GM12874 (cell line): ENCODE measurements around the gene AK3.

Experiments
- CTCF ChIP-seq: IDR thresholded peaks from 2 replicates; pipeline ENCODE4 v1.5.1; 2011; ENCODE audit warnings: low read depth, mild to moderate bottlenecking, control low read depth, low read length, moderate library complexity; ENCODE audit not compliant: insufficient read depth

Gene AK3

GRCh38 chr9:4727593-4727992 lies 13.4 kb downstream of the AK3 start:
- no peak for TF ChIP-seq CTCF

GRCh38 chr9:4725706-4726442 lies 15.1 kb downstream of the AK3 start:
- TF ChIP-seq CTCF = no peak

- no peak for TF ChIP-seq CTCF
Observed at GRCh38 chr9:4721736-4722135, 19.3 kb downstream of the AK3 start.

GRCh38 chr9:4718911-4719310 lies 22.1 kb downstream of the AK3 start:
- no peak for TF ChIP-seq CTCF

GRCh38 chr9:4717815-4718214 lies 23.2 kb downstream of the AK3 start:
- no peak for TF ChIP-seq CTCF

GRCh38 chr9:4716163-4716562 lies 24.8 kb downstream of the AK3 start:
- TF ChIP-seq CTCF = no peak

- TF ChIP-seq CTCF = no peak
Observed at GRCh38 chr9:4714266-4715016, 26.6 kb downstream of the AK3 start.
